Caco-2 (cell line): ENCODE results near the gene CPE. TPM values are rescaled to one million over a fixed set of nuclear protein-coding genes. Genes with fewer than 3 reads are reported as not detected.
"Not testable (repeated sequence)": the region's sequence is repeated elsewhere in the genome, so short reads cannot be mapped to it uniquely, and the experiment has no call there.

ENCODE experiments used
- BruUV-seq: library from RNA; stranded (reverse); fragments of 400-500 nt; replicated peaks from 2 replicates; lab custom pipeline; 2021; lab: Mats Ljungman, UMichigan
- CTCF ChIA-PET: fragments of 300-600 bp; sonication (Branson Sonifier 250); formaldehyde crosslinking; loops from one replicate; lab custom pipeline; 2022; ENCODE audit warnings: antibody characterized with exemption; lab: Charles Lee
- POLR2A ChIA-PET: fragments of 300-600 bp; sonication (Branson Sonifier 250); formaldehyde crosslinking; loops from one replicate; lab custom pipeline; 2022; ENCODE audit warnings: antibody characterized with exemption; lab: Charles Lee
- DNase-seq, 2 experiments: peaks; one replicate each; pipeline versions ENCODE4 v3.0.0 to v3.0.0-alpha.2; 2020 to 2022
- H3K27me3 ChIP-seq: replicated peaks from 2 replicates; pipeline ENCODE4 v1.6.0; 2011; ENCODE audit warnings: low read length; ENCODE audit not compliant: control insufficient read depth, insufficient read depth
- H3K36me3 ChIP-seq: 2 replicates; pipeline ENCODE4 v1.5.1; 2011; ENCODE audit warnings: low read length; ENCODE audit not compliant: control insufficient read depth, insufficient read depth
- H3K4me1 ChIP-seq: fragments of 250-450 bp; sonication (Bioruptor Pico); 2 replicates; pipeline ENCODE4 v1.5.1; 2020; ENCODE audit warnings: mild to moderate bottlenecking
- H3K4me3 ChIP-seq: 2 replicates; pipeline ENCODE4 v1.5.1; 2011; ENCODE audit warnings: low read depth, mild to moderate bottlenecking, control low read depth, low read length
- H3K9me3 ChIP-seq: fragments of 250-450 bp; sonication (Bioruptor Pico); 2 replicates; pipeline ENCODE4 v1.5.1; 2020; ENCODE audit warnings: mild to moderate bottlenecking, moderate library complexity
- H3K27ac Mint-ChIP-seq: one replicate; pipeline ENCODE4 v1.8.0; 2022; ENCODE audit warnings: mixed read lengths; ENCODE audit not compliant: unreplicated experiment
- H3K27me3 Mint-ChIP-seq: one replicate; pipeline ENCODE4 v1.8.0; 2022; ENCODE audit warnings: mixed read lengths; ENCODE audit not compliant: insufficient read depth, unreplicated experiment
- H3K36me3 Mint-ChIP-seq: one replicate; pipeline ENCODE4 v1.8.0; 2022; ENCODE audit warnings: mild to moderate bottlenecking, mixed read lengths; ENCODE audit not compliant: insufficient read depth, unreplicated experiment
- H3K4me1 Mint-ChIP-seq: one replicate; pipeline ENCODE4 v1.8.0; 2022; ENCODE audit warnings: low read depth, mixed read lengths; ENCODE audit not compliant: unreplicated experiment
- H3K4me3 Mint-ChIP-seq: one replicate; pipeline ENCODE4 v1.8.0; 2022; ENCODE audit warnings: mild to moderate bottlenecking, moderate library complexity, mixed read lengths; ENCODE audit not compliant: unreplicated experiment
- H3K9me3 Mint-ChIP-seq: one replicate; pipeline ENCODE4 v1.8.0; 2022; ENCODE audit warnings: mixed read lengths; ENCODE audit not compliant: unreplicated experiment
- CTCF ChIP-seq, 2 experiments: fragments of 200-600 bp in 1 of 2; IDR thresholded peaks; 1 replicate in 1 of 2; 2 replicates in 1 of 2; pipeline versions ENCODE4 v1.5.1 to v1.8.0; 2011 to 2022; ENCODE audit warnings: antibody characterized with exemption in 1 of 2, control low read depth in 1 of 2, inconsistent platforms in 1 of 2, low read depth in 1 of 2, low read length in 1 of 2, mild to moderate bottlenecking in 1 of 2, moderate library complexity in 1 of 2; ENCODE audit not compliant: insufficient read depth in 1 of 2, severe bottlenecking in 1 of 2, unreplicated experiment in 1 of 2
- intact Hi-C: fragments of 100-400 bp; cut with micrococcal nuclease; formaldehyde crosslinking; loops from one replicate; pipeline ENCODE4 v1.10.0; 2022; ENCODE audit not compliant: unreplicated experiment
- total RNA-seq: library from RNA; stranded (reverse); gene quantifications from 2 replicates; pipeline ENCODE4 v1.2.3, GENCODE V29; 2022

The CPE gene
- total RNA-seq, 1 experiment from 2014 or later = 5.9 TPM

GRCh38 chr4:165448700-165449099 is 69.9 kb downstream of the CPE start:
- no peak for DNase-seq
- ChIA-PET POLR2A (no interaction called here), CTCF (no interaction called here)
- H3K36me3 Mint-ChIP-seq = no peaks in the 10 kb centered on the region
- Histone ChIP-seq H3K9me3 (no peaks in the 10 kb centered on the region), H3K4me1 (no peaks in the 10 kb centered on the region), H3K36me3 (no peaks in the 10 kb centered on the region), H3K4me3 (no peak overlapping the region), H3K27me3 (no peaks in the 10 kb centered on the region)
- H3K9me3 Mint-ChIP-seq = peaks cover 10% of the 10 kb centered on the region
- no peak for TF ChIP-seq CTCF (IDR thresholded peaks at IDR 0.05; ENCODE audit: insufficient read depth in 1 of 2, low read depth in 1 of 2, low read length in 1 of 2, severe bottlenecking in 1 of 2, unreplicated experiment in 1 of 2)
- no peak overlapping the region for H3K27ac Mint-ChIP-seq
- H3K4me3 Mint-ChIP-seq = no peak overlapping the region
- no peaks in the 10 kb centered on the region for H3K27me3 Mint-ChIP-seq
- no TSS peak for BruUV-seq
- no peaks in the 10 kb centered on the region for H3K4me1 Mint-ChIP-seq
- intact Hi-C loops = no loop called here

GRCh38 chr4:165449333-165449732 is 70.5 kb downstream of the CPE start:
- Histone ChIP-seq H3K4me1 (no peaks in the 10 kb centered on the region), H3K4me3 (no peak overlapping the region), H3K9me3 (no peaks in the 10 kb centered on the region), H3K36me3 (no peaks in the 10 kb centered on the region), H3K27me3 (no peaks in the 10 kb centered on the region)
- intact Hi-C loops = no loop called here
- TF ChIP-seq CTCF (IDR thresholded peaks at IDR 0.05; ENCODE audit: insufficient read depth in 1 of 2, low read depth in 1 of 2, low read length in 1 of 2, severe bottlenecking in 1 of 2, unreplicated experiment in 1 of 2) = no peak
- Mint-ChIP-seq H3K9me3 (peaks cover 10% of the 10 kb centered on the region), H3K27ac (no peak overlapping the region), H3K27me3 (no peaks in the 10 kb centered on the region), H3K36me3 (no peaks in the 10 kb centered on the region), H3K4me1 (no peaks in the 10 kb centered on the region), H3K4me3 (no peak overlapping the region)
- no peak for DNase-seq
- ChIA-PET POLR2A (no interaction called here), CTCF (no interaction called here)
- no TSS peak for BruUV-seq

GRCh38 chr4:165450871-165451270 is 72.1 kb downstream of the CPE start:
- no peak overlapping the region for H3K27ac Mint-ChIP-seq
- H3K4me3 Mint-ChIP-seq = no peak overlapping the region
- no peaks in the 10 kb centered on the region for H3K27me3 Mint-ChIP-seq
- CTCF ChIA-PET = no interaction called here
- H3K36me3 Mint-ChIP-seq = no peaks in the 10 kb centered on the region
- no peak for DNase-seq
- H3K9me3 ChIP-seq = no peaks in the 10 kb centered on the region
- H3K27me3 ChIP-seq = no peaks in the 10 kb centered on the region
- no TSS peak for BruUV-seq
- H3K4me3 ChIP-seq = no peak overlapping the region
- peaks cover 10% of the 10 kb centered on the region for H3K9me3 Mint-ChIP-seq
- intact Hi-C loops = no loop called here
- H3K4me1 Mint-ChIP-seq = no peaks in the 10 kb centered on the region
- TF ChIP-seq CTCF (IDR thresholded peaks at IDR 0.05; ENCODE audit: insufficient read depth in 1 of 2, low read depth in 1 of 2, low read length in 1 of 2, severe bottlenecking in 1 of 2, unreplicated experiment in 1 of 2) = no peak
- no peaks in the 10 kb centered on the region for H3K36me3 ChIP-seq
- no peaks in the 10 kb centered on the region for H3K4me1 ChIP-seq
- POLR2A ChIA-PET = no interaction called here

GRCh38 chr4:165453140-165453539 is 74.3 kb downstream of the CPE start:
- H3K4me3 Mint-ChIP-seq, DNase-seq, intact Hi-C loops, H3K27me3 Mint-ChIP-seq, H3K4me1 Mint-ChIP-seq, POLR2A ChIA-PET, H3K27ac Mint-ChIP-seq, H3K9me3 ChIP-seq, BruUV-seq, H3K9me3 Mint-ChIP-seq, H3K4me3 ChIP-seq, H3K36me3 ChIP-seq, H3K27me3 ChIP-seq, H3K4me1 ChIP-seq, H3K36me3 Mint-ChIP-seq: not testable (repeated sequence)
- CTCF ChIA-PET = interaction anchor here (0.7 kb wide), 1 partner anchor 320 kb away, joined by 5 read pairs; no protein-coding TSS in a partner anchor
